HepG2 (cell line): Measurements from ENCODE around the gene TBX19. TPM values are rescaled to one million over a fixed set of nuclear protein-coding genes. Genes with fewer than 3 reads are reported as not detected.
A peak's percentile ranks its signal among the peaks of the same experiment; 100 is the strongest.

Experiments
- ATAC-seq: fragments of 200-7000 bp; cut with Tn5 transposase; 3 replicates; pipeline ENCODE4 v1.9.1; 2020; ENCODE audit warnings: mild to moderate bottlenecking, moderate library complexity
- BruUV-seq: library from RNA; stranded (reverse); fragments of 400-500 nt; replicated peaks from 2 replicates; lab custom pipeline; 2021; lab: Mats Ljungman, UMichigan
- CTCF ChIA-PET: fragments of 300-600 bp; formaldehyde crosslinking; extraction: SDS; loops from one replicate; lab custom pipeline; 2021; ENCODE audit warnings: low total read pairs, inconsistent platforms, low intra/inter-chr PET ratio; lab: Yijun Ruan, JAX
- POLR2A ChIA-PET: fragments of 350-600 bp; sonication (Branson Sonifier 250); formaldehyde crosslinking; loops from one replicate; lab custom pipeline; 2020; ENCODE audit warnings: antibody characterized with exemption, inconsistent platforms; lab: Yijun Ruan, JAX
- DNase-seq: peaks from one replicate; pipeline ENCODE4 v3.0.0-alpha.2; 2015; ENCODE audit warnings: low spot score
- FAIRE-seq: peaks from 3 replicates; lab custom pipeline; 2011; peaks lifted over from hg19 to GRCh38; lab: Jason Lieb, UNC
- H2AFZ ChIP-seq: one replicate; pipeline ENCODE4 v1.6.1; 2011; ENCODE audit warnings: low read length, inconsistent platforms
- H3K27ac ChIP-seq: fragments of 300-600 bp; 3 replicates; pipeline ENCODE4 v1.8.0; 2011; ENCODE audit warnings: mixed run types, mild to moderate bottlenecking, mixed read lengths, low read length, inconsistent platforms; ENCODE audit not compliant: insufficient read depth; ENCODE audit errors: extremely low read length
- H3K27me3 ChIP-seq, 2 experiments: fragments of 200-600 bp in 1 of 2; 2 replicates in 1 of 2; 3 replicates in 1 of 2; pipeline versions ENCODE4 v1.6.0 to v1.8.0; 2011; ENCODE audit warnings: low read length in 2 of 2, mild to moderate bottlenecking in 2 of 2, moderate library complexity in 2 of 2, inconsistent platforms in 1 of 2; ENCODE audit not compliant: insufficient read depth in 2 of 2, control insufficient read depth in 1 of 2
- H3K36me3 ChIP-seq, 2 experiments: fragments of 200-600 bp in 1 of 2; replicated peaks in 1 of 2; 2 replicates in 1 of 2; 3 replicates in 1 of 2; pipeline versions ENCODE4 v1.5.1 to v1.8.0; 2011; ENCODE audit warnings: low read length in 2 of 2, inconsistent platforms in 1 of 2; ENCODE audit not compliant: insufficient read depth in 2 of 2, control insufficient read depth in 1 of 2
- H3K4me1 ChIP-seq: 2 replicates; pipeline ENCODE4 v1.5.1; 2012; ENCODE audit warnings: low read length, inconsistent platforms; ENCODE audit not compliant: insufficient read depth
- H3K4me2 ChIP-seq: 2 replicates; pipeline ENCODE4 v1.6.0; 2011; ENCODE audit warnings: low read depth, low read length, inconsistent platforms
- H3K4me3 ChIP-seq, 3 experiments: fragments of 200-600 bp in 1 of 3; sonication (generic), shearing (Covaris generic) in 1 of 3; replicated peaks in 1 of 3; 2 replicates each; pipeline ENCODE4 v1.5.1; 2011 to 2016; ENCODE audit warnings: low read length in 3 of 3, inconsistent platforms in 2 of 3, low read depth in 2 of 3, mild to moderate bottlenecking in 2 of 3, control low read depth in 1 of 3, mixed read lengths in 1 of 3; ENCODE audit not compliant: insufficient read depth in 1 of 3
- H3K79me2 ChIP-seq: one replicate; pipeline ENCODE4 v1.6.1; 2011; ENCODE audit warnings: low read length, inconsistent platforms; ENCODE audit not compliant: insufficient read depth
- H3K9ac ChIP-seq: 2 replicates; pipeline ENCODE4 v1.6.0; 2011; ENCODE audit warnings: mild to moderate bottlenecking, low read depth, low read length, inconsistent platforms; ENCODE audit not compliant: insufficient read depth
- H3K9me3 ChIP-seq: 2 replicates; pipeline ENCODE4 v1.5.1; 2012; ENCODE audit warnings: mild to moderate bottlenecking, low read length
- H4K20me1 ChIP-seq: 2 replicates; pipeline ENCODE4 v1.6.0; 2011; ENCODE audit warnings: inconsistent platforms, mild to moderate bottlenecking, low read length, moderate library complexity; ENCODE audit not compliant: insufficient read depth
- CEBPB ChIP-seq: IDR thresholded peaks from 2 replicates; pipeline ENCODE4 v1.6.1; 2011; ENCODE audit warnings: low read depth, low read length, improper control_type of control experiment, borderline replicate concordance
- EHMT2 ChIP-seq: fragments of 200-600 bp; sonication (generic); IDR thresholded peaks from 2 replicates; pipeline ENCODE4 v1.7.0; 2017; ENCODE audit warnings: antibody characterized with exemption, low read depth, low read length, borderline replicate concordance
- FOXC1 ChIP-seq: sonication (generic); formaldehyde crosslinking; IDR thresholded peaks from 2 replicates; pipeline ENCODE4 v1.8.0; 2022; ENCODE audit warnings: mild to moderate bottlenecking, missing genetic modification reagents, borderline replicate concordance
- NFATC3 ChIP-seq: sonication (generic); formaldehyde crosslinking; IDR thresholded peaks from 2 replicates; pipeline ENCODE4 v1.5.1; 2020; ENCODE audit warnings: mild to moderate bottlenecking, missing genetic modification reagents
- WGBS: methylation state at CpG from one replicate; pipeline ENCODE4 v1.1.6; 2017; ENCODE audit warnings: low lambda C conversion rate; 5-methylcytosine and 5-hydroxymethylcytosine counted together
- in situ Hi-C: cut with HindIII; loops from 2 replicates; pipeline ENCODE4 v1.10.0; 2017; ENCODE audit warnings: low pct_unique_long_range_greater_than_20kb; ENCODE audit not compliant: extremely low pct_ligation_motif_present
- intact Hi-C: fragments of 100-400 bp; cut with micrococcal nuclease; formaldehyde crosslinking; loops from one replicate; pipeline ENCODE4 v1.10.0; 2022; ENCODE audit not compliant: unreplicated experiment
- polyA plus RNA-seq, 8 experiments: library from polyadenylated mRNA; depleted of rRNA in 3 of 8; stranded (reverse) in 7 of 8; unstranded in 1 of 8; fragments of >200 nt; fragmentation: Illumina TruSeq in 4 of 8; extraction: Trizol in 4 of 8; gene quantifications; 2 replicates each; pipeline versions ENCODE4 v1.2.1 to v1.2.3, GENCODE V29; 2011 to 2016; ENCODE audit warnings: low read depth in 4 of 8, missing spikeins in 1 of 8, mixed read lengths in 1 of 8; ENCODE audit not compliant: insufficient read depth in 1 of 8
- total RNA-seq, 5 experiments: library from RNA; depleted of rRNA; stranded (reverse); fragments of >200 nt; fragmentation: Illumina TruSeq; extraction: Trizol; gene quantifications; 2 replicates each; pipeline ENCODE4 v1.2.3, GENCODE V29; 2016; ENCODE audit warnings: low read depth in 1 of 5
- TF ChIP-seq, protein P1 (sequence below): sonication (generic); formaldehyde crosslinking; IDR thresholded peaks from 2 replicates; pipeline ENCODE4 v1.4.0; 2020; ENCODE audit warnings: missing genetic modification reagents; ENCODE audit errors: not compliant biosample characterization
- TF ChIP-seq, protein P2 (sequence below): sonication (generic); formaldehyde crosslinking; IDR thresholded peaks from 2 replicates; pipeline ENCODE4 v1.8.0; 2022; ENCODE audit warnings: mild to moderate bottlenecking, missing genetic modification reagents, borderline replicate concordance
- TF ChIP-seq, protein P3 (sequence below): sonication (generic); formaldehyde crosslinking; conservative IDR thresholded peaks from 2 replicates; pipeline ENCODE4 v1.4.0; 2020; ENCODE audit warnings: missing genetic modification reagents

TBX19 gene
- total and polyA plus RNA-seq, 2 of the 13 experiments (the other 11 are each of a cell fraction or from before 2014, with no cell fraction given), result 0.31 to 1.4 TPM

DNA sequence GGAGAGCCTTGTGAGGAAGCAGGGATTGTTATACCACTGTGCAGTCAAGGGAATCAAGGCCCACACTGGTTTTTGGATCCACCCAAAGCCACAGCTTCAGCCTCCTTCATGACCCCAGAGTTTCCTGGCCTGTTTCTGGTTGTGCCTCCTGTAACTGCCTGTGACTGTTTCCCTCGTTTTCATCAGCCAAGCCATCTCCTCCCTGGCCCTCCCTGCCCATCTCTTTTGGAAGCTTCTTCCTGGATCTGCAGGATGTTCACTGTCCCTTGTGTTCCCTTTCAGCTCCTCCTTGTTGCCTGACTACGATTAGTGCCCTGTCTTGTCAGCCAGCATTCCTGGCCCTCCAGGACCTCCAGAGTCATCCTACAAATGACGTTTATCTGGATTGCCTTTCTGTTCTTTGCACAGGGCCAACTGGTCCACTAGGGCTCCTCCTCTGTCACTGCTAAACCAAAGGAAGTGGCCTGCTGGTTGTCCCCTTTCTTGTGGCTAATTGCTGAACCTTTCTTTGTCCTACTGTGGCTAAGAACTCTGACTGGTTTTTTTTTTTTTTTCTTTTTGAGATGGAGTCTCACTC, 37.0 kb upstream of the TBX19 start:
- ATAC-seq (no peak), FAIRE-seq (no peak), DNase-seq (no peak)
- in situ Hi-C loops (no loop called here), intact Hi-C loops (no loop called here)
- Histone ChIP-seq H4K20me1 (no peaks in the 10 kb centered on the region), H3K27me3 (no peaks in the 10 kb centered on the region), H3K79me2 (no peaks in the 10 kb centered on the region), H3K4me3 (no peak overlapping the region), H3K9me3 (no peaks in the 10 kb centered on the region), H3K9ac (no peak overlapping the region), H2AFZ (no peak overlapping the region), H3K36me3 (peaks cover 18 to 44% of the 10 kb centered on the region in 2 experiments), H3K4me2 (no peak overlapping the region), H3K27ac (no peak overlapping the region), H3K4me1 (peaks cover 12% of the 10 kb centered on the region; the same call in 1 of the 2 replicates)
- POLR2A ChIA-PET, result no interaction called here
- TF ChIP-seq, protein P1, sequence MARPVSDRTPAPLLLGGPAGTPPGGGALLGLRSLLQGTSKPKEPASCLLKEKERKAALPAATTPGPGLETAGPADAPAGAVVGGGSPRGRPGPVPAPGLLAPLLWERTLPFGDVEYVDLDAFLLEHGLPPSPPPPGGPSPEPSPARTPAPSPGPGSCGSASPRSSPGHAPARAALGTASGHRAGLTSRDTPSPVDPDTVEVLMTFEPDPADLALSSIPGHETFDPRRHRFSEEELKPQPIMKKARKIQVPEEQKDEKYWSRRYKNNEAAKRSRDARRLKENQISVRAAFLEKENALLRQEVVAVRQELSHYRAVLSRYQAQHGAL, result no peak
- TF ChIP-seq EHMT2, result no peak
- TF ChIP-seq, protein P2, sequence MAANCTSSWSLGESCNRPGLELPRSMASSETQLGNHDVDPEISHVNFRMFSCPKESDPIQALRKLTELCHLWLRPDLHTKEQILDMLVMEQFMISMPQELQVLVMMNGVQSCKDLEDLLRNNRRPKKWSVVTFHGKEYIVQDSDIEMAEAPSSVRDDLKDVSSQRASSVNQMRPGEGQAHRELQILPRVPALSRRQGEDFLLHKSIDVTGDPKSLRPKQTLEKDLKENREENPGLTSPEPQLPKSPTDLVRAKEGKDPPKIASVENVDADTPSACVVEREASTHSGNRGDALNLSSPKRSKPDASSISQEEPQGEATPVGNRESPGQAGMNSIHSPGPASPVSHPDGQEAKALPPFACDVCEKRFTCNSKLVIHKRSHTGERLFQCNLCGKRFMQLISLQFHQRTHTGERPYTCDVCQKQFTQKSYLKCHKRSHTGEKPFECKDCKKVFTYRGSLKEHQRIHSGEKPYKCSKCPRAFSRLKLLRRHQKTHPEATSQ (CRISPR knock-in tag), result no peak
- no peak for TF ChIP-seq NFATC3 (CRISPR knock-in tag)
- BruUV-seq, result no TSS peak
- CTCF ChIA-PET, result no interaction called here
- WGBS, result 93% methylated on average over 3 of the region's 3 CpGs

DNA sequence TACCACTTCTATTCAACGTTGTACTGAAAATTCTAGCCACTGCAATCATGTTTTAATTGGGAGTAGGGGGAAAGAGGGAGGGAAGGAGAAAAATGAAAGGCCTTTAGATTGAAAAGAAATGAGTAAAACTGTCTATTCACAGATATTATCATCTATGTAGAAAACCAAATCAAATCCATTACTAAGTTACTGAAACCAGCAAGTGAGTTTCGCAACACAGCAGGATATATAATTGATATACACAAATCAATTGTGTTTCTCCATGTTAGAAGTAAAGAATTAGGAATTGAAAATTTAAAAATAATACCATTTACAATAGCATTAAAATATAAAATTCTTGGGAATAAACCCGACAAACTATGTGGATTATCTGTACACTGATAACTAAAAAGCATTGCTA, 35.6 kb upstream of the TBX19 start:
- no peak for FAIRE-seq

More for the DNA sequence above, 35.6 kb upstream of the TBX19 start:
- TF ChIP-seq FOXC1, result no peak
- TF ChIP-seq, protein P3, sequence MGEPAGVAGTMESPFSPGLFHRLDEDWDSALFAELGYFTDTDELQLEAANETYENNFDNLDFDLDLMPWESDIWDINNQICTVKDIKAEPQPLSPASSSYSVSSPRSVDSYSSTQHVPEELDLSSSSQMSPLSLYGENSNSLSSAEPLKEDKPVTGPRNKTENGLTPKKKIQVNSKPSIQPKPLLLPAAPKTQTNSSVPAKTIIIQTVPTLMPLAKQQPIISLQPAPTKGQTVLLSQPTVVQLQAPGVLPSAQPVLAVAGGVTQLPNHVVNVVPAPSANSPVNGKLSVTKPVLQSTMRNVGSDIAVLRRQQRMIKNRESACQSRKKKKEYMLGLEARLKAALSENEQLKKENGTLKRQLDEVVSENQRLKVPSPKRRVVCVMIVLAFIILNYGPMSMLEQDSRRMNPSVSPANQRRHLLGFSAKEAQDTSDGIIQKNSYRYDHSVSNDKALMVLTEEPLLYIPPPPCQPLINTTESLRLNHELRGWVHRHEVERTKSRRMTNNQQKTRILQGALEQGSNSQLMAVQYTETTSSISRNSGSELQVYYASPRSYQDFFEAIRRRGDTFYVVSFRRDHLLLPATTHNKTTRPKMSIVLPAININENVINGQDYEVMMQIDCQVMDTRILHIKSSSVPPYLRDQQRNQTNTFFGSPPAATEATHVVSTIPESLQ (CRISPR knock-in tag), result no peak
- peak; percentile 57; the same call in 1 of the 2 replicates for TF ChIP-seq CEBPB
- TF ChIP-seq, all 625 proteins: peak for 1
- no peaks in the 10 kb centered on the region for H3K79me2 ChIP-seq
- DNase-seq (no peak), ATAC-seq (no peak)
- 92% methylated on average over 3 of the region's 3 CpGs for WGBS
- intact Hi-C loops (no loop called here), in situ Hi-C loops (no loop called here)
- ChIA-PET CTCF (no interaction called here), POLR2A (no interaction called here)
- peaks cover 14 to 41% of the 10 kb centered on the region in 2 experiments for H3K36me3 ChIP-seq
- no peaks in the 10 kb centered on the region for H4K20me1 ChIP-seq
- no peak overlapping the region for H3K27ac ChIP-seq
- no peaks in the 10 kb centered on the region for H3K9me3 ChIP-seq
- no peak overlapping the region for H3K4me3 ChIP-seq
- BruUV-seq, result TSS peak; percentile 40
- H2AFZ ChIP-seq, result no peak overlapping the region
- no peak overlapping the region for H3K9ac ChIP-seq
- peaks cover 12% of the 10 kb centered on the region; the same call in 1 of the 2 replicates for H3K4me1 ChIP-seq
- H3K4me2 ChIP-seq, result no peak overlapping the region
- no peaks in the 10 kb centered on the region for H3K27me3 ChIP-seq
